HUDEP-2 (cell line): ENCODE data around the gene ACSS3.
A peak's percentile ranks its signal among the peaks of the same experiment; 100 is the strongest.

Experiments used
- DNase-seq, 76 experiments: peaks; one replicate each; lab custom pipeline; 2025; ENCODE audit not compliant: unreplicated experiment in 76 of 76; lab: John Stamatoyannopoulos, UW

The ACSS3 gene

GRCh38 chr12:81274637-81275529 lies 197.0 kb downstream of the ACSS3 start:
- peak in 5 of 76 experiments; percentile 0 to 29 (median 9) for DNase-seq

- DNase-seq = no peak
Observed at GRCh38 chr12:81284137-81284536, 206.3 kb downstream of the ACSS3 start.

GRCh38 chr12:81288651-81289050 lies 210.8 kb downstream of the ACSS3 start:
- no peak for DNase-seq

GRCh38 chr12:81294325-81295190 lies 216.7 kb downstream of the ACSS3 start:
- DNase-seq = no peak

GRCh38 chr12:81295251-81295650 lies 217.4 kb downstream of the ACSS3 start:
- no peak for DNase-seq

GRCh38 chr12:81296556-81297305 lies 218.9 kb downstream of the ACSS3 start:
- no peak for DNase-seq

GRCh38 chr12:81297601-81298000 lies 219.7 kb downstream of the ACSS3 start:
- DNase-seq = no peak

GRCh38 chr12:81300454-81300853 lies 222.6 kb downstream of the ACSS3 start:
- DNase-seq = no peak

GRCh38 chr12:81303935-81304334 lies 226.1 kb downstream of the ACSS3 start:
- no peak for DNase-seq
